NB4 (cell line): Measurements from ENCODE around the gene FOSB.

ENCODE experiments used
- DNase-seq: peaks from one replicate; pipeline ENCODE4 v3.0.0; 2010; ENCODE audit warnings: low read depth
- H3K4me3 ChIP-seq: one replicate; pipeline ENCODE4 v1.5.1; 2011; ENCODE audit warnings: mild to moderate bottlenecking, low read depth, low read length, moderate library complexity
- MYC ChIP-seq: IDR thresholded peaks from 2 replicates; pipeline ENCODE4 v1.6.1; 2011; ENCODE audit warnings: low read depth, low read length
- POLR2A ChIP-seq: IDR thresholded peaks from 2 replicates; pipeline ENCODE4 v1.6.1; 2011; ENCODE audit warnings: mild to moderate bottlenecking; ENCODE audit not compliant: insufficient read length; ENCODE audit errors: extremely low read depth
- TF ChIP-seq, protein P1 (sequence below): IDR thresholded peaks from 2 replicates; pipeline ENCODE4 v1.6.1; 2011; ENCODE audit warnings: low read depth, low read length
- TF ChIP-seq, protein P2 (sequence below): IDR thresholded peaks from one replicate; pipeline ENCODE4 v1.5.1; 2012; ENCODE audit warnings: low read depth, low read length

The FOSB gene

DNA sequence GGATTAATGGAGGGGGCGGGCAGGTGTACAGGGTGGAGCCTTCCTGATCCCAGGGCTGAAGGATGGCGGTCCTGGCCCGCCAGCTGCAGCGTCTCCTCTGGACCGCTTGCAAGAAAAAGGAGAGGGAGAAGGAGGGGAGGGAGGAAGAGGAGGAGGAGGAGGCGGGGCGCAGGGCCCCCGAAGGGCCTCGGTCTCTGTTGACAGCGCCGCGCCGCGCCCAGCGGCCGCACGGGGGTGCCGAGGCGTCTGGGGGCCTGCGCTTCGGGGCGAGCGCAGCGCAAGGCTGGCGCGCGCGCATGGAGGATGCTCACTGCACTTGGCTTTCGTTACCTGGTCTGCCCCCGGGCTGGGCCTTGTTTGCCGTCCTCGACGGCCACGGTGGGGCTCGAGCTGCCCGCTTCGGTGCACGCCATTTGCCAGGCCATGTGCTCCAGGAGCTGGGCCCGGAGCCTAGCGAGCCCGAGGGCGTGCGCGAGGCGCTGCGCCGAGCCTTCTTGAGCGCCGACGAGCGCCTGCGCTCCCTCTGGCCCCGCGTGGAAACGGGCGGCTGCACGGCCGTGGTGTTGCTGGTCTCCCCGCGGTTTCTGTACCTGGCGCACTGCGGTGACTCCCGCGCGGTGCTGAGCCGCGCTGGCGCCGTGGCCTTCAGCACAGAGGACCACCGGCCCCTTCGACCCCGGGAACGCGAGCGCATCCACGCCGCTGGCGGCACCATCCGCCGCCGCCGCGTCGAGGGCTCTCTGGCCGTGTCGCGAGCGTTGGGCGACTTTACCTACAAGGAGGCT lies 30.8 kb downstream of the FOSB start, which contains the start of gene PPM1N:
Gene PPM1N (plus strand): TSS at position 33 of the 785 bp plus-strand sequence. CDS start 30 bp downstream, at position 63.
- no peak within 1 kb of the TSS for H3K4me3 ChIP-seq
- peak; percentile 27 for DNase-seq
- TF ChIP-seq, protein P1, sequence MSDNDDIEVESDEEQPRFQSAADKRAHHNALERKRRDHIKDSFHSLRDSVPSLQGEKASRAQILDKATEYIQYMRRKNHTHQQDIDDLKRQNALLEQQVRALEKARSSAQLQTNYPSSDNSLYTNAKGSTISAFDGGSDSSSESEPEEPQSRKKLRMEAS = no peak
- TF ChIP-seq, protein P2, sequence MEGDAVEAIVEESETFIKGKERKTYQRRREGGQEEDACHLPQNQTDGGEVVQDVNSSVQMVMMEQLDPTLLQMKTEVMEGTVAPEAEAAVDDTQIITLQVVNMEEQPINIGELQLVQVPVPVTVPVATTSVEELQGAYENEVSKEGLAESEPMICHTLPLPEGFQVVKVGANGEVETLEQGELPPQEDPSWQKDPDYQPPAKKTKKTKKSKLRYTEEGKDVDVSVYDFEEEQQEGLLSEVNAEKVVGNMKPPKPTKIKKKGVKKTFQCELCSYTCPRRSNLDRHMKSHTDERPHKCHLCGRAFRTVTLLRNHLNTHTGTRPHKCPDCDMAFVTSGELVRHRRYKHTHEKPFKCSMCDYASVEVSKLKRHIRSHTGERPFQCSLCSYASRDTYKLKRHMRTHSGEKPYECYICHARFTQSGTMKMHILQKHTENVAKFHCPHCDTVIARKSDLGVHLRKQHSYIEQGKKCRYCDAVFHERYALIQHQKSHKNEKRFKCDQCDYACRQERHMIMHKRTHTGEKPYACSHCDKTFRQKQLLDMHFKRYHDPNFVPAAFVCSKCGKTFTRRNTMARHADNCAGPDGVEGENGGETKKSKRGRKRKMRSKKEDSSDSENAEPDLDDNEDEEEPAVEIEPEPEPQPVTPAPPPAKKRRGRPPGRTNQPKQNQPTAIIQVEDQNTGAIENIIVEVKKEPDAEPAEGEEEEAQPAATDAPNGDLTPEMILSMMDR = no peak
- TF ChIP-seq POLR2A (no peak), MYC (no peak)

DNA sequence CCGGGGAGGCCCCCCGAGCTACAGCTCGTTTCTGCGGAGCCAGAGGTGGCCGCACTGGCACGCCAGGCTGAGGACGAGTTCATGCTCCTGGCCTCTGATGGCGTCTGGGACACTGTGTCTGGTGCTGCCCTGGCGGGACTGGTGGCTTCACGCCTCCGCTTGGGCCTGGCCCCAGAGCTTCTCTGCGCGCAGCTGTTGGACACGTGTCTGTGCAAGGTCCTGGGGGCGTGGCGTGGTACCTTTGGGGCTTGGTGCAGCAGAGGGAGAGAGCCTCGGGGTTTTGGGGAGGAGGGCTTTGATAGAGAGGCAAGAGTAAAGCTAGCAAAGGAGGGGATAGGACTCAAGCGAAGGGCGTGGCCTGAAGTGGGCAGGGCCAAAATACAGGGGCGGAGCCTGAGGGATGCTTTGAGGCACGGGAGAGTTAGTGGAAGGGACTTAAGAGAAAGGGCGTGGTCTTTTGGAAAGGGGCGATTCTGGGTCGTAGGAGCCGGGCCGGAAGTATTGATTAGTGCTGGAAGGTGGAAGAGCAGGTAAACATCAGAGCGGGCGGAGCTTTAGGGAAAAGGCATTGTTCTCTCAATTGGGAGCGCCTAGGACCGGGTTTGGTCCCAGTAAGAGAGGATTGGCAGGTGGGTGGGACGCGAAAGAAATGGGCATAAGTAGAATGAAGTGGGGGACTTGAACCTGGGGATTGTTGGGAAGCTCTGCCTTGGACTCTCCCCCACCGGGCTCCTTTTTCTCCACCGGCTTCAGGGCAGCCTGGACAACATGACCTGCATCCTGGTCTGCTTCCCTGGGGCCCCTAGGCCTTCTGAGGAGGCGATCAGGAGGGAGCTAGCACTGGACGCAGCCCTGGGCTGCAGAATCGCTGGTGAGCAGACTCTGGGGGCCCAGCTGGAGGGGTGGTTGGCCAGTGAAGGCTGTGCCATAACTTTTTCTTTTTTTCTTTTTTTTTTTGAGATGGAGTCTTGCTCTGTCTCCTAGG lies 31.7 kb downstream of the FOSB start:
- no peak overlapping the region for H3K4me3 ChIP-seq
- DNase-seq = peak; percentile 28
- TF ChIP-seq, protein P2 = no peak
- no peak for TF ChIP-seq POLR2A

DNA sequence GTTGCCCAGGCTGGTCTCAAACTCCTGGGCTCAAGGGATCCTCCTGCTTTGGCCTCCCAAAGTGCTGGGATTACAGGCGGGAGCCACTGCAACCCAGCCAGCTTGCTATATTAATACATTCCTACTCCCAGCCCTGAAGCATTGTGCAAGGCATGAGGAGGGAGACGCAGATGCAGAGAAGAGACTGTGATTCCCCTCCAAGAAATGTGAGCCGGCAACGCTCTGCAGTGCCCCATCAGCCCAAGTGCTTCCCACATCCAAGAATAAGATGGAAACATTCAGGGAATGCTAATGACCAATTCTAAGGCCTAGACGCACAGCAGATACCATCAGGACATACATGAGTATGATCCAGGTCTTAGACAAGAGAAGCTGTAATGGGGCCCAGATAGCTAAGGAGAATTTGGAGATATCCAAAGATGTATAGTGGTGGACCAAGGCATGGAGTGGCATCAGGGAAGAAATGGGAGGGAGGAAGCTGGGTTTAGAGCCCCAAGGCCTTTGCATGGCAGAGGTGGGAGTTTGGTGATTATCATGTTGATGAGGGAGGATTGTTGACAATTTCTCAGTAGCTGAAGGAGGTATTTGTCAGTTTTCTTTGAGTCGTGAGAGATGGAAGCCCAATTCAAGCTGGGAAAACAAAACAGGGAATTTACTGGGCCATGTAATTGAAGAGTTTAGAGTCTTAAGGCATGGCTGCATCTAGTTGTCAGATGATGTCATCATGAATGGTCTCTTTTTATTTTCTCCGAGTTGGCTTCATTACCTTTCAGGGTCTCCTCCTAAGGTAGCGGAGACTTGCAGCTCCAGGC lies 33.3 kb downstream of the FOSB start:
- H3K4me3 ChIP-seq = no peak overlapping the region
- TF ChIP-seq, protein P2 = no peak
- TF ChIP-seq POLR2A = no peak
- TF ChIP-seq, protein P1 = no peak
- TF ChIP-seq MYC = no peak
- no peak for DNase-seq

DNA sequence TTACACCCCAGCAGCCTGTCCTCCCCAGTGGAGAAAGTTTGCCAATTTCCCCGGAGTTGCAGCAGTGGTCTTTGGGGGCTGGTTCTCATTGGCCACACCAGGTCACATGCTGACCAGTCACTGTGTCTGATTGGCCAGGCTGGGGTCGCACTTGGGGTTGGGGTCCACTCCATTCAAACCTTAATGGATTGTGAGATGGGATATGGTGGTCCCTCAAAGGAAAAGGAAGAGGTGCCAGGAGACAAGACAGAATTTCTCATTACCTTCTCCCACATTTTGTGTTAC lies 33.9 kb downstream of the FOSB start:
- TF ChIP-seq POLR2A (no peak), MYC (no peak)
- TF ChIP-seq, protein P2 = no peak
- TF ChIP-seq, protein P1 = no peak
- H3K4me3 ChIP-seq = no peak overlapping the region
- no peak for DNase-seq

DNA sequence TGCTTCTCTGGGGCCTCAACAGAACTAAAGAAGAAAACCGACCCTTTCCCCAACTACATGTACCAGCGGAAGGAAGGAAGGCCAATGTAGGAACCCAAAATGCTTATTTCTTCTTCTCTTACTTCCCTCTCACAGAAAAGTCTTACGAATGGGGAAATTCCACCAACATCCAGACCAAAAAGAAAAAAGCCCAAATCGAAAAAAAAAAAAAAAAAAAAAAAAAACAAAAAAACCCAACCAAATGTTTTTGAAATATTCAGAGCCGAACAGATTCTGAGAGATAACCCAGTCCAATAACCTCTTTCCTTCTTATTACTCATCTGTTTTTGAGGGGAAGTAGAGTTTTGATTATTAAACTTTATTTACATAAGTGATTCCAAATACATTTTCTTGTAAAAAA lies 34.3 kb downstream of the FOSB start:
- no peak for DNase-seq
- TF ChIP-seq, protein P1 = no peak
- TF ChIP-seq, protein P2 = no peak
- TF ChIP-seq POLR2A = no peak
- TF ChIP-seq MYC = no peak
- H3K4me3 ChIP-seq = no peak overlapping the region
